ENCODE measurements around the gene MBD3L3.

GRCh38 chr19:7072541-7072940 is 14.1 kb upstream of the MBD3L3 start:
- TF ChIP-seq SMC3 (IDR thresholded peaks at IDR 0.05; ENCODE audit: low read depth, low read length) (no peak), EP300 (IDR thresholded peaks at IDR 0.05; ENCODE audit: borderline replicate concordance in 1 of 2, low read depth in 1 of 2, low read length in 1 of 2) (no peak), SIN3A (IDR thresholded peaks at IDR 0.05; ENCODE audit: borderline replicate concordance, low read depth, low read length) (no peak), CTCF (IDR thresholded peaks at IDR 0.05) (no peak), POLR2AphosphoS5 (IDR thresholded peaks at IDR 0.05; ENCODE audit: low read depth, low read length) (no peak), YY1 (IDR thresholded peaks at IDR 0.05; ENCODE audit: low read depth) (no peak), TAF1 (IDR thresholded peaks at IDR 0.05; ENCODE audit: borderline replicate concordance, low read depth, low read length) (no peak), RXRA (IDR thresholded peaks at IDR 0.05; ENCODE audit: borderline replicate concordance, low read depth) (no peak), REST (IDR thresholded peaks at IDR 0.05; ENCODE audit: low read depth, low read length) (no peak)

All from SK-N-SH (cell line).